Measurements from ENCODE around the gene GRB10.

The GRB10 gene

GRCh38 chr7:50720295-50720694 lies 62.4 kb downstream of the GRB10 start:
- H3K9me3 Mint-ChIP-seq, result no peaks in the 10 kb centered on the region
- H3K27me3 Mint-ChIP-seq (ENCODE audit: low read depth), result no peaks in the 10 kb centered on the region
- no peak overlapping the region for H3K4me3 Mint-ChIP-seq
- peaks cover 41% of the 10 kb centered on the region for H3K4me1 Mint-ChIP-seq
- no peak overlapping the region for H3K27ac Mint-ChIP-seq
- H3K36me3 Mint-ChIP-seq (ENCODE audit: low read depth), result no peaks in the 10 kb centered on the region
- no peak for TF ChIP-seq CTCF (IDR thresholded peaks at IDR 0.05; ENCODE audit: unreplicated experiment in 3 of 3)

DNA sequence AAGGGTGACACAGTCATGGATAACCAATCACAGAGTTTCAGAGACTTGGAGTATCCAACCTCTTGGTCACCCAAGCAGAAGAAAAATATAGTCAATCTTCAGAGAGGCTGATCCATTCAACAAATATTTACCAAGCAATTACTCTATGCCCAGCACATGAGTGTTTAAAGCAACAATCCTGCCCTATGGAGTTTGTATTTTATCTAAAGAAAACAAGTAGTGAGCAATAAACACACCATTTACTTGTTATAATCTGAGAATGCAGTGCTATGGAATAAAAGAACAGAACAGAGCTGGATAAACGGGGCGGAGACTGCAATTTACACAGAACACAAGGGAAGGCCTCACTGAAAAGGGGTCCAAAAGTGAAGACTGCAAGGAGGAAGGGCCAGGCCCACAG lies 63.8 kb downstream of the GRB10 start:
- H3K4me3 Mint-ChIP-seq, result no peak overlapping the region
- H3K27me3 Mint-ChIP-seq (ENCODE audit: low read depth), result no peaks in the 10 kb centered on the region
- no peak for TF ChIP-seq CTCF (IDR thresholded peaks at IDR 0.05; ENCODE audit: unreplicated experiment in 3 of 3)
- no peaks in the 10 kb centered on the region for H3K9me3 Mint-ChIP-seq
- peaks cover 41% of the 10 kb centered on the region for H3K4me1 Mint-ChIP-seq
- H3K36me3 Mint-ChIP-seq (ENCODE audit: low read depth), result no peaks in the 10 kb centered on the region
- peak overlapping the region in 2 of 3 experiments; percentile 2 to 8 for H3K27ac Mint-ChIP-seq

- H3K4me1 Mint-ChIP-seq, result peaks cover 41% of the 10 kb centered on the region
Measured at GRCh38 chr7:50718311-50718710, 64.4 kb downstream of the GRB10 start.

GRCh38 chr7:50717181-50717580 lies 65.5 kb downstream of the GRB10 start:
- Mint-ChIP-seq H3K36me3 (ENCODE audit: low read depth) (no peaks in the 10 kb centered on the region), H3K9me3 (no peaks in the 10 kb centered on the region), H3K4me3 (no peak overlapping the region), H3K4me1 (peaks cover 53% of the 10 kb centered on the region), H3K27ac (no peak overlapping the region), H3K27me3 (ENCODE audit: low read depth) (no peaks in the 10 kb centered on the region)
- no peak for TF ChIP-seq CTCF (IDR thresholded peaks at IDR 0.05; ENCODE audit: unreplicated experiment in 3 of 3)

More at GRCh38 chr7:50718311-50718710, 64.4 kb downstream of the GRB10 start:
- H3K36me3 Mint-ChIP-seq (ENCODE audit: low read depth), result no peaks in the 10 kb centered on the region
- peak overlapping the region in 2 of 3 experiments; percentile 22 to 47 for H3K27ac Mint-ChIP-seq
- H3K27me3 Mint-ChIP-seq (ENCODE audit: low read depth), result no peaks in the 10 kb centered on the region
- H3K9me3 Mint-ChIP-seq, result no peaks in the 10 kb centered on the region
- H3K4me3 Mint-ChIP-seq, result no peak overlapping the region
- TF ChIP-seq CTCF (IDR thresholded peaks at IDR 0.05; ENCODE audit: unreplicated experiment in 3 of 3), result no peak

DNA sequence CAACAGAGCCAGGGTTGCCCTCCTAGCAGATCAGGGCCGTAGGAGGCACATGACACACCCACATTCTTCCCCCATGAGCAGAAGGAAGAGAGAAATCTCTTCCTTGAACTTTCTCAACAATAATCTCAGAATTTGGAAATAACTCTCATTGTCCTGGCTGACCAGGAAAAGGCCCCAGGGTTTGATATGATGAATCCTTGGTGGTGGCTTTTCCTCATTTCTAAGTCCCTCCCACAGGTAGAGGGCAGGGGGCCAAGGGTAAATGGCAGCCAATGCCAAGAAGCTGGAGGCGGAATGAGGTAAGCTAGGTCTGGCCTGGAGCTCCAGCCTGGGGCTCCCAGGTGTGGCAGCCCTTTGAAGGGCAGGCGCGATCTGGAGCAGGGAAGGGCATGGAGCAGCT lies 67.8 kb downstream of the GRB10 start:
- Mint-ChIP-seq H3K27ac (no peak overlapping the region), H3K4me1 (peaks cover 44% of the 10 kb centered on the region), H3K27me3 (ENCODE audit: low read depth) (no peaks in the 10 kb centered on the region), H3K9me3 (no peaks in the 10 kb centered on the region), H3K36me3 (ENCODE audit: low read depth) (no peaks in the 10 kb centered on the region), H3K4me3 (no peak overlapping the region)
- TF ChIP-seq CTCF (IDR thresholded peaks at IDR 0.05; ENCODE audit: unreplicated experiment in 3 of 3), result no peak

- Mint-ChIP-seq H3K4me1 (peaks cover 39% of the 10 kb centered on the region), H3K36me3 (ENCODE audit: low read depth) (no peaks in the 10 kb centered on the region), H3K27me3 (ENCODE audit: low read depth) (no peaks in the 10 kb centered on the region), H3K27ac (peak overlapping the region; percentile 44 to 57 (median 49)), H3K4me3 (peak overlapping the region in 1 of 3 experiments; percentile 24), H3K9me3 (no peaks in the 10 kb centered on the region)
- TF ChIP-seq CTCF (IDR thresholded peaks at IDR 0.05; ENCODE audit: unreplicated experiment in 3 of 3), result no peak
Measured at GRCh38 chr7:50713123-50713965, 69.4 kb downstream of the GRB10 start.

Measured in nephron (organoid).